Natural killer cell (primary cell): ENCODE data around the gene DCAF5. TPM values are rescaled to one million over a fixed set of nuclear protein-coding genes. Genes with fewer than 3 reads are reported as not detected.

Experiments
- ATAC-seq, 3 donors: fragments of 150-1000 bp in 2 of 3; fragments of 200-7000 bp in 1 of 3; cut with Tn5 transposase; 1 replicate in 1 of 3; 2 replicates in 2 of 3; pipeline ENCODE4 v1.10.0; 2021; ENCODE audit warnings: mild to moderate bottlenecking in 2 of 3, moderate library complexity in 2 of 3
- DNase-seq, 2 donors: peaks; one replicate each; pipeline versions ENCODE4 v3.0.0 to v3.0.0-alpha.2; 2013 to 2021; ENCODE audit warnings: mixed read lengths in 1 of 2
- H3K27ac ChIP-seq: one replicate; pipeline ENCODE4 v1.5.1; 2013; ENCODE audit warnings: mild to moderate bottlenecking, low read length
- H3K27me3 ChIP-seq: one replicate; pipeline ENCODE4 v1.6.1; 2013; ENCODE audit warnings: low read length; ENCODE audit not compliant: control insufficient read depth, insufficient read depth
- H3K36me3 ChIP-seq: one replicate; pipeline ENCODE4 v1.6.1; 2013; ENCODE audit warnings: low read length; ENCODE audit not compliant: control insufficient read depth, insufficient read depth
- H3K4me1 ChIP-seq: one replicate; pipeline ENCODE4 v1.6.1; 2013; ENCODE audit warnings: low read length; ENCODE audit not compliant: control insufficient read depth, insufficient read depth
- H3K4me3 ChIP-seq: one replicate; pipeline ENCODE4 v1.5.1; 2013; ENCODE audit warnings: low read length
- H3K9me3 ChIP-seq: one replicate; pipeline ENCODE4 v1.6.1; 2013; ENCODE audit warnings: low read length; ENCODE audit not compliant: control insufficient read depth, insufficient read depth
- H3K27ac Mint-ChIP-seq, 2 donors: one replicate each; pipeline ENCODE4 v1.8.0; 2022; ENCODE audit warnings: mild to moderate bottlenecking in 2 of 2, mixed read lengths in 2 of 2, moderate library complexity in 1 of 2
- H3K27me3 Mint-ChIP-seq, 2 donors: one replicate each; pipeline ENCODE4 v1.8.0; 2022; ENCODE audit warnings: low read depth in 2 of 2, mixed read lengths in 2 of 2
- H3K36me3 Mint-ChIP-seq: one replicate; pipeline ENCODE4 v1.8.0; 2022; ENCODE audit warnings: mixed read lengths
- H3K4me1 Mint-ChIP-seq, 2 donors: one replicate each; pipeline ENCODE4 v1.8.0; 2022; ENCODE audit warnings: mixed read lengths in 2 of 2
- H3K4me3 Mint-ChIP-seq: one replicate; pipeline ENCODE4 v1.8.0; 2022; ENCODE audit warnings: mild to moderate bottlenecking, moderate library complexity, mixed read lengths
- H3K9me3 Mint-ChIP-seq, 2 donors: one replicate each; pipeline ENCODE4 v1.8.0; 2022; ENCODE audit warnings: mixed read lengths in 2 of 2
- WGBS: methylation state at CpG from one replicate; pipeline ENCODE4 v1.1.7; 2013; ENCODE audit warnings: missing lambda C conversion rate; ENCODE audit not compliant: insufficient coverage; 5-methylcytosine and 5-hydroxymethylcytosine counted together
- intact Hi-C: fragments of 100-400 bp; cut with micrococcal nuclease; formaldehyde crosslinking; loops from one replicate; pipeline ENCODE4 v1.14.2; 2022
- total RNA-seq, 4 donors: library from RNA; stranded (reverse); fragments of 120-200 nt in 1 of 4; gene quantifications; one replicate each; pipeline versions ENCODE4 v1.2.3 to v1.2.4, GENCODE V29; 2013 to 2022
- TF ChIP-seq, protein P1 (sequence below): fragments of 200-600 bp; IDR thresholded peaks from one replicate; pipeline ENCODE4 v1.8.0; 2022; ENCODE audit warnings: antibody characterized with exemption

The DCAF5 gene
- total RNA-seq, 3 donors from 2014 or later (not counting 1 experiment from before 2014, with no cell fraction given), result 92.0 to 112 (median 99.2) TPM

DNA sequence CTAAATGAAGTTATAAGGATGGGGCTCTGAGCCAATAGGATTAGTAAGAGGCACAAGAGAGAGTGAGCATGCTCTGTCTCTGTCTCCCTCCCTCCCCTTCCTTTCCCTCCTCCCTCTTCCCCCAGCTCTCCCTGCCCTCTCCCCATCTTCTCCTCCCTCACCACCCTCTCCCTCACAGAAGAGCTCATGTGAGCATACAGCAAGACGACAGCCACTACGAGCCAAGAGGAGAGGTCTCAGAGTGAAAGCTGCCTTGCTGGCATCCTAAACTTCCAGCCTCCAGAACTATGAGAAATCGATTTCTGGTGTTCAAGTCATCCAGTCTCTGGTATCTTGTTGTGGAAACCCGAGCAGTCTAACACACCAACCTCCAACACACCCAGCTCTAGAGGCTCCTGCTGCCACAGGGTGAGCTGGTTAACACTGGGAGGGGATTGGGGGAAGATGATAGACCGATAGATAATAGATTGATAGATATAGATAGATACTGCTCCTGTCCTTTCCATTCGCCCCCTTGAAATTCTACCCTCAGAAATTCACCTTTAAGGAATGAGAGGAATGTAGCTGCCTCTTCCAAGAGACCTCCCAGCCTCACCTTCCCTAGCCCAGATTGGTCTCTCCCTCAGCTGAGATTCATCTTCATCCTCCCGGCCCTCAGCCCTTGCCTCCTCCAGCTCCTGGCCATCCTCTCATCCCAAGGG, 148.0 kb downstream of the DCAF5 start:
- H3K36me3 Mint-ChIP-seq, result no peaks in the 10 kb centered on the region
- Histone ChIP-seq H3K36me3 (no peaks in the 10 kb centered on the region), H3K9me3 (no peaks in the 10 kb centered on the region), H3K4me1 (no peaks in the 10 kb centered on the region), H3K27ac (no peak overlapping the region), H3K4me3 (no peak overlapping the region), H3K27me3 (no peaks in the 10 kb centered on the region)
- DNase-seq, result no peak
- H3K4me1 Mint-ChIP-seq, result no peaks in the 10 kb centered on the region
- no peak overlapping the region for H3K4me3 Mint-ChIP-seq
- ATAC-seq, result no peak
- TF ChIP-seq, protein P1, sequence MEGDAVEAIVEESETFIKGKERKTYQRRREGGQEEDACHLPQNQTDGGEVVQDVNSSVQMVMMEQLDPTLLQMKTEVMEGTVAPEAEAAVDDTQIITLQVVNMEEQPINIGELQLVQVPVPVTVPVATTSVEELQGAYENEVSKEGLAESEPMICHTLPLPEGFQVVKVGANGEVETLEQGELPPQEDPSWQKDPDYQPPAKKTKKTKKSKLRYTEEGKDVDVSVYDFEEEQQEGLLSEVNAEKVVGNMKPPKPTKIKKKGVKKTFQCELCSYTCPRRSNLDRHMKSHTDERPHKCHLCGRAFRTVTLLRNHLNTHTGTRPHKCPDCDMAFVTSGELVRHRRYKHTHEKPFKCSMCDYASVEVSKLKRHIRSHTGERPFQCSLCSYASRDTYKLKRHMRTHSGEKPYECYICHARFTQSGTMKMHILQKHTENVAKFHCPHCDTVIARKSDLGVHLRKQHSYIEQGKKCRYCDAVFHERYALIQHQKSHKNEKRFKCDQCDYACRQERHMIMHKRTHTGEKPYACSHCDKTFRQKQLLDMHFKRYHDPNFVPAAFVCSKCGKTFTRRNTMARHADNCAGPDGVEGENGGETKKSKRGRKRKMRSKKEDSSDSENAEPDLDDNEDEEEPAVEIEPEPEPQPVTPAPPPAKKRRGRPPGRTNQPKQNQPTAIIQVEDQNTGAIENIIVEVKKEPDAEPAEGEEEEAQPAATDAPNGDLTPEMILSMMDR, result no peak
- H3K27ac Mint-ChIP-seq, result no peak overlapping the region
- intact Hi-C loops, result no loop called here
- H3K9me3 Mint-ChIP-seq, result no peaks in the 10 kb centered on the region
- 78% methylated on average over 4 of the region's 7 CpGs for WGBS
- peaks cover 10 to 12% of the 10 kb centered on the region in 2 donors for H3K27me3 Mint-ChIP-seq

DNA sequence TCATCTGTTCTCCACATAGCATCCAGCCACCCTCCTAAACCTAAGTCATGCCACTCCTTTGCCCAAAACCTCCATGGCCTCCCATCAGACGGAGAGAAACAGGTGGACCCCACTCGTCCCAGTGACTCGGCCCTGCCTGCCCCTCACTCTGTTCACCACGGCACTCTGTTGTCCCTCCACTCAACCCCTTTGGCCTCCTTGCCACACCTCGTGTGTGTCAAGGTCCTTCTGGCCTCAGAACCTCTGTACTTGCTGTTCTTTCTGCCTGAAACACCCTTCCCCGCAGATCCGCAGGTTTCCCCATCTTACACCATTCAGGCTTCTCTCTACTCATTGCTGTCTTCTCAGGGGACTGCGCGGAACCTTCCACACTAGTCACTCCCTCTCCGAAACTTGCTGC, 149.3 kb downstream of the DCAF5 start:
- DNase-seq, result no peak
- Histone ChIP-seq H3K27me3 (no peaks in the 10 kb centered on the region), H3K4me3 (no peak overlapping the region), H3K9me3 (no peaks in the 10 kb centered on the region), H3K4me1 (no peaks in the 10 kb centered on the region), H3K27ac (no peak overlapping the region), H3K36me3 (no peaks in the 10 kb centered on the region)
- 89% methylated on average over 10 of the region's 10 CpGs for WGBS
- ATAC-seq, result no peak
- Mint-ChIP-seq H3K27me3 (peaks cover 10 to 12% of the 10 kb centered on the region in 2 donors), H3K4me1 (no peaks in the 10 kb centered on the region), H3K9me3 (no peaks in the 10 kb centered on the region), H3K27ac (no peak overlapping the region), H3K36me3 (no peaks in the 10 kb centered on the region), H3K4me3 (no peak overlapping the region)
- intact Hi-C loops, result no loop called here
- TF ChIP-seq, protein P1, result no peak

DNA sequence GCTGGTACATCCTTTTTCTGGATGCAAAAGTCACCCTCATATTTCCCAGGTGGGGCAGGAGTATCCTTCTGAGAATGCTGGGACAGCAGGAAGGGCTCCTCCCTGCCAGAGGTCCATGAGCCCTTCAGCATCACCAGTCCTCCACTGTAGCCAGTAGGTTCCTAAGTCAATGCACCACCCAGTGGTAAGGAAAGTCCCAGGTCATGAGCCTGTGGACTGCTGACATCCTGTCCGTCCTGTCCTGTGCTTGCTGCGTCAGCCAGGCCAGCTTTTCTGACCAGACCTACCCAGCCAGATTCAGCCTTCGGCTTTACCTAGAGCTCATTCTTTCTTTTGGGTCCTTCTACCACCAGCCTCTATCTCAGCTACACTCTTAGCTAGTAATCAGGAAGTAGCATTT, 150.8 kb downstream of the DCAF5 start:
- WGBS, result 85% methylated on average over 3 of the region's 3 CpGs
- no peaks in the 10 kb centered on the region for H3K4me1 ChIP-seq
- DNase-seq (peak in 1 of 2 donors; percentile 46), ATAC-seq (peak in 1 of 3 donors; percentile 54)
- Mint-ChIP-seq H3K36me3 (no peaks in the 10 kb centered on the region), H3K4me1 (no peaks in the 10 kb centered on the region), H3K4me3 (no peak overlapping the region), H3K27ac (no peak overlapping the region), H3K9me3 (no peaks in the 10 kb centered on the region), H3K27me3 (peaks cover 10 to 17% of the 10 kb centered on the region in 2 donors)
- no peaks in the 10 kb centered on the region for H3K9me3 ChIP-seq
- H3K36me3 ChIP-seq, result no peaks in the 10 kb centered on the region
- H3K27me3 ChIP-seq, result no peaks in the 10 kb centered on the region
- TF ChIP-seq, protein P1, result no peak
- no peak overlapping the region for H3K4me3 ChIP-seq
- intact Hi-C loops, result no loop called here
- H3K27ac ChIP-seq, result no peak overlapping the region

DNA sequence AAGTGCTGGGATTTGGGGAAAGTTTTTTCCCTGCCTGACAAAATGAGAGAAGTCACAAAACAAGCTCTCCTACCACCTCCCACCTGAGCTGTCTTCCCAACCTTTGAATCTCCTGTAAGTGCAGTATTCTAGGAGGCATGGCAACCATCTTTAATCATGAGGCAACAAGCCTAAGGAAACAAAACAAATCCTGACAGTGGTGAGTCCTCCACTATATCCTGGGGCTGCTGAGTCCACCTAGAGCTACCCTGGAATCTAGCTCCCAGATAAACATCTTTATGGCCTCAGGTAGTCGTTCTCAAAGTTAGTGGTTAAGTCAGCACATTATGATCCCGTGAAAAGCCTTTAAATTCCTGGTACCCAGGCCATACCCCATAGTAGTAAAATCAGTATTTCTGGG, 151.5 kb downstream of the DCAF5 start:
- peaks cover 10 to 17% of the 10 kb centered on the region in 2 donors for H3K27me3 Mint-ChIP-seq
- intact Hi-C loops, result no loop called here
- Histone ChIP-seq H3K27me3 (no peaks in the 10 kb centered on the region), H3K4me1 (no peaks in the 10 kb centered on the region), H3K36me3 (no peaks in the 10 kb centered on the region), H3K9me3 (no peaks in the 10 kb centered on the region), H3K4me3 (no peak overlapping the region), H3K27ac (no peak overlapping the region)
- no peaks in the 10 kb centered on the region for H3K4me1 Mint-ChIP-seq
- H3K4me3 Mint-ChIP-seq, result no peak overlapping the region
- TF ChIP-seq, protein P1, result no peak
- DNase-seq, result no peak
- 90% methylated on average over 2 of the region's 2 CpGs for WGBS
- no peak for ATAC-seq
- H3K27ac Mint-ChIP-seq, result no peak overlapping the region
- no peaks in the 10 kb centered on the region for H3K9me3 Mint-ChIP-seq
- no peaks in the 10 kb centered on the region for H3K36me3 Mint-ChIP-seq
